ENCODE measurements around the gene ABCA10.
"Not testable (repeated sequence)": the region's sequence is repeated elsewhere in the genome, so short reads cannot be mapped to it uniquely, and the experiment has no call there.

Gene ABCA10

GRCh38 chr17:69228018-69228417 is 606 bp downstream of the ABCA10 start:
- no peak for DNase-seq

- no peak for DNase-seq
These were observed 1.1 kb downstream of the ABCA10 start for GRCh38 chr17:69227541-69227940.

GRCh38 chr17:69223809-69224208 is 4.8 kb downstream of the ABCA10 start:
- no peak for DNase-seq

GRCh38 chr17:69222707-69223258 is 5.8 kb downstream of the ABCA10 start:
- DNase-seq: no peak

- no peak for DNase-seq
These were observed 8.5 kb downstream of the ABCA10 start for GRCh38 chr17:69220098-69220497.

GRCh38 chr17:69218986-69219385 is 9.6 kb downstream of the ABCA10 start:
- DNase-seq: no peak

GRCh38 chr17:69213059-69213813 is 15.4 kb downstream of the ABCA10 start:
- DNase-seq: no peak

GRCh38 chr17:69208640-69209039 is 20.0 kb downstream of the ABCA10 start:
- DNase-seq: no peak

- DNase-seq: no peak
These were observed 21.5 kb downstream of the ABCA10 start for GRCh38 chr17:69207151-69207550.

GRCh38 chr17:69198238-69198637 is 30.4 kb downstream of the ABCA10 start:
- no peak for DNase-seq

- not testable (repeated sequence) for DNase-seq
These were observed 32.4 kb downstream of the ABCA10 start for GRCh38 chr17:69196105-69196653.

GRCh38 chr17:69192754-69193153 is 35.9 kb downstream of the ABCA10 start:
- no peak for DNase-seq

- no peak for DNase-seq
These were observed 39.8 kb downstream of the ABCA10 start for GRCh38 chr17:69188796-69189195.

GRCh38 chr17:69188064-69188463 is 40.6 kb downstream of the ABCA10 start:
- DNase-seq: no peak

GRCh38 chr17:69187294-69187693 is 41.3 kb downstream of the ABCA10 start:
- no peak for DNase-seq

- no peak for DNase-seq
These were observed 49.2 kb downstream of the ABCA10 start for GRCh38 chr17:69179227-69179952.

- DNase-seq: no peak
These were observed 52.2 kb downstream of the ABCA10 start for GRCh38 chr17:69176457-69176795.

- no peak for DNase-seq
These were observed 52.8 kb downstream of the ABCA10 start for GRCh38 chr17:69175625-69176456.

GRCh38 chr17:69175262-69175624 is 53.4 kb downstream of the ABCA10 start:
- no peak for DNase-seq

- DNase-seq: no peak
These were observed 55.5 kb downstream of the ABCA10 start for GRCh38 chr17:69173118-69173517.

- no peak for DNase-seq
These were observed 58.2 kb downstream of the ABCA10 start for GRCh38 chr17:69170377-69170776.

GRCh38 chr17:69168642-69169041 is 60.0 kb downstream of the ABCA10 start:
- not testable (repeated sequence) for DNase-seq

GRCh38 chr17:69166957-69167356 is 61.7 kb downstream of the ABCA10 start:
- no peak for DNase-seq
